ENCODE data around the gene CAMSAP3. TPM values are rescaled to one million over a fixed set of nuclear protein-coding genes. Genes with fewer than 3 reads are reported as not detected.

The CAMSAP3 gene
- total and polyA plus RNA-seq, 10 donors, result 0.28 to 1.5 (median 0.79) TPM

DNA sequence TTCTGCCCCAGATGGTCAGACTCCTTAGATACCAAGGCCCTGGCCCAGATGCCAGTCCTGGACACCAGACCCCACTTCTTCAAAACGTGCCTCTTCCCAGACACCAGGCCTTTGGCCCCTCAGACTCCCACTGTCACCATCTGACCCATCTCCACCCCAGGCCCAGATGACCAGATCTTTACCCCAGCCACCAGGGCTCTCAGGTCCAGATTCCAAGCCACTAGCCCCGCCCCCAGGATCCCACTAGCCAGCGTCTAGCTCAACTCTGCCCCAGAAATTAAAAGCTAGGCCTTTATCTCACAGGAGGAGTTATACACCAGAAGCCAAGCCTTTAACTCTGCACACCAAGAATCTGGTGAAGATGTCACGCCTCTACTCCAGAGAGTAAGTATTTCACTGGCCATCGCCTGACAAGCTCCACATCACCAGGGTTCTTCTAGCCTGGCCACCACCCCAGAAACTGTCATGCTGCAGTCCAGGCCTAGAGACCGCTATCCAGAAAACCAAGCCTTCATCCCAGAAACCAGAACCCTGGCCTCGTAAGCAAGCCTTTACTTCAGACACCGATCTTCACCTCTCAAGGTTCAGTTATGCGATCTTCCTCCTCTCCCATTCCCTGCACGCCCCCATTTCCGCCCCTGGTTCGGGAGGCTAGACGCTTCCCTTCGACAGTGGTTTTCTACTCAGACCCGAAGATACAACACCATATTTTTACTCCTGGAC, 33.1 kb downstream of the CAMSAP3 start:
- Histone ChIP-seq H3K4me1 (peaks cover 23 to 57% (median 40%) of the 10 kb centered on the region in 6 donors), H3K9me3 (no peaks in the 10 kb centered on the region), H3K36me3 (peaks cover 0 to 63% (median 43%) of the 10 kb centered on the region in 6 donors), H3K4me3 (peak overlapping the region; percentile 85 to 100 (median 94)), H3K27ac (peak overlapping the region; percentile 78 to 94 (median 90)), H3K27me3 (replicated peaks in 1 of 7) (no peaks in the 10 kb centered on the region)
- intact Hi-C loops (cut with DNase I; ENCODE audit: low total_unique reads), result no loop called here
- TF ChIP-seq POLR2A (IDR thresholded peaks at IDR 0.05) (no peak), POLR2AphosphoS5 (IDR thresholded peaks at IDR 0.05) (no peak)
- TF ChIP-seq, protein P1, sequence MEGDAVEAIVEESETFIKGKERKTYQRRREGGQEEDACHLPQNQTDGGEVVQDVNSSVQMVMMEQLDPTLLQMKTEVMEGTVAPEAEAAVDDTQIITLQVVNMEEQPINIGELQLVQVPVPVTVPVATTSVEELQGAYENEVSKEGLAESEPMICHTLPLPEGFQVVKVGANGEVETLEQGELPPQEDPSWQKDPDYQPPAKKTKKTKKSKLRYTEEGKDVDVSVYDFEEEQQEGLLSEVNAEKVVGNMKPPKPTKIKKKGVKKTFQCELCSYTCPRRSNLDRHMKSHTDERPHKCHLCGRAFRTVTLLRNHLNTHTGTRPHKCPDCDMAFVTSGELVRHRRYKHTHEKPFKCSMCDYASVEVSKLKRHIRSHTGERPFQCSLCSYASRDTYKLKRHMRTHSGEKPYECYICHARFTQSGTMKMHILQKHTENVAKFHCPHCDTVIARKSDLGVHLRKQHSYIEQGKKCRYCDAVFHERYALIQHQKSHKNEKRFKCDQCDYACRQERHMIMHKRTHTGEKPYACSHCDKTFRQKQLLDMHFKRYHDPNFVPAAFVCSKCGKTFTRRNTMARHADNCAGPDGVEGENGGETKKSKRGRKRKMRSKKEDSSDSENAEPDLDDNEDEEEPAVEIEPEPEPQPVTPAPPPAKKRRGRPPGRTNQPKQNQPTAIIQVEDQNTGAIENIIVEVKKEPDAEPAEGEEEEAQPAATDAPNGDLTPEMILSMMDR (IDR thresholded peaks at IDR 0.05 in 8 of 11, conservative IDR thresholded peaks at IDR 0.05 in 3 of 11), result no peak
- WGBS, 5 donors, result 4 to 10% (median 6%) methylated on average over 14 to 15 of the region's 15 CpGs
- DNase-seq, result no peak

DNA sequence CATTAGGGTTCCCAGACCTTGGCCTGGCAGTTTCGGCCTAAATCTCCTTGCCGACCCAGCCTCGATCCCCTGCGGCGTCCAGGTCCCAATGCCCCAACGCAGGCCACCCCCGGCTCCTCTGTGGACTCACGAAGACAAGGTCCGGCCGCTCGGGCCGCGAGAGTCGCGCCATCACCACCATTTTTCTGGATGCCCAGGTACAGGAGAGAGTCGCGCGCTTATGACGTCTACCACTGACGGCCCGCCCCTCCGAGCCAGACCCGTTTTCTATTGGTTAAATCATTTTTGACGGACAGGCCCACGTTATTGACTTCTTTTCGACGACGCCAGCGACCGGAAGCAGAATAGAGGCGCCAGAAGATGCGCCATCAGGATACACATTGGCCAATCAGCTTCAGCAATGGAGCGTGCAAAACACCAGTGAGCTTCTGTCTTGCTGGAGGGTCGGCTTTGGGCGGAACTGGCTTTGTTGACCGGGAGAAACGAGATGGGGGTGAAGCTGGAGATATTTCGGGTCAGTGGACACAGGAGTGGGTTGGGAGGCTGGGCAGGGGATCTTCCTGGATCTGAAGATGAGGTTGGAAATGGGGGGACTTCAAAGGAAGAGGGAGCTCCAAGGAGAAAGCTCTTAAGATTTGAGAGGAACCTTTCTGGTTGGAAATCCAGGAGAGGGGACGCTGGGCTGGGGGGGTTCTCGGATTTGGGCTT, 33.8 kb downstream of the CAMSAP3 start, which contains the start of the genes PET100 and XAB2:
Gene PET100, plus strand, starts transcription at position 447 of the 708 bp plus-strand sequence. Its CDS starts 41 bp downstream, at position 488.
Gene XAB2, minus strand, starts transcription at position 199 of the 708 bp plus-strand sequence. Its CDS starts 18 bp downstream, at position 181.
- TF ChIP-seq POLR2A (IDR thresholded peaks at IDR 0.05), result no peak
- peak; percentile 89 to 95 (median 91) for TF ChIP-seq POLR2AphosphoS5 (IDR thresholded peaks at IDR 0.05)
- TF ChIP-seq, protein P1 (IDR thresholded peaks at IDR 0.05 in 8 of 11, conservative IDR thresholded peaks at IDR 0.05 in 3 of 11), result peak in 1 of 11 experiments; percentile 14
- peaks cover 0 to 56% (median 36%) of the 10 kb centered on the region in 6 donors for H3K36me3 ChIP-seq
- intact Hi-C loops (cut with DNase I; ENCODE audit: low total_unique reads), result no loop called here
- peak; percentile 95 for DNase-seq
- peak within 1 kb of the TSS; percentile 78 to 94 (median 90) for H3K27ac ChIP-seq
- H3K9me3 ChIP-seq, result no peaks in the 10 kb centered on the region
- H3K27me3 ChIP-seq (replicated peaks in 1 of 7), result no peaks in the 10 kb centered on the region
- H3K4me1 ChIP-seq, result peaks cover 23 to 57% (median 40%) of the 10 kb centered on the region in 6 donors
- 0 to 1% (median 0%) methylated on average over 24 to 40 of the region's 40 CpGs for WGBS, 5 donors
- peak within 1 kb of the TSS; percentile 85 to 100 (median 94) for H3K4me3 ChIP-seq

DNA sequence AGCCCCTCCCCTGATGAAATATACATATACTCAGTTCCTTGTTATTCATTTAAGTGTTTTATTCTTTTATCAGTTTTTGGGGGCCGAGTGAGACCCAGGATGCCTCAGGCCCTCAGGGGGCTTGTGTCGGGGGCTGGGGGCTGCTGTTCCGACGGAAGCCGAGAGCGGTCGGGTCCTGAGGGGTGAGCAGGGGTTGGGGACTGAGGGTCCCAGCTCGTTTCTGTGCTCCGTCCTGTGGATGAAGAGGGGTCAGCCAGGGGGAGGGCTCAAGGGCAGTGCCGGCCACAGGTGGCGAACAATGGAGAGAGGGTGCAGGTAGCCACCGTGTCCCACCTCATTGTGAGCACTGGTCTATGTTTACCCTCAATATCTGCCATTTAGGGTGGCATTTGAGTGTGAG, 35.9 kb downstream of the CAMSAP3 start:
- peaks cover 0 to 35% (median 16%) of the 10 kb centered on the region in 6 donors for H3K36me3 ChIP-seq
- intact Hi-C loops (cut with DNase I; ENCODE audit: low total_unique reads), result no loop called here
- no peaks in the 10 kb centered on the region for H3K9me3 ChIP-seq
- no peak overlapping the region for H3K4me3 ChIP-seq
- H3K27me3 ChIP-seq (replicated peaks in 1 of 7), result peaks cover 0 to 4% (median 0%) of the 10 kb centered on the region in 7 donors
- no peak for DNase-seq
- 88 to 94% (median 93%) methylated on average over 11 to 12 of the region's 12 CpGs for WGBS, 5 donors
- no peak overlapping the region for H3K27ac ChIP-seq
- peaks cover 26 to 67% (median 49%) of the 10 kb centered on the region in 6 donors for H3K4me1 ChIP-seq
- TF ChIP-seq, protein P1 (IDR thresholded peaks at IDR 0.05 in 8 of 11, conservative IDR thresholded peaks at IDR 0.05 in 3 of 11), result no peak
- TF ChIP-seq POLR2AphosphoS5 (IDR thresholded peaks at IDR 0.05) (no peak), POLR2A (IDR thresholded peaks at IDR 0.05) (no peak)

Measured in spleen (tissue), 11 donors.